ENCODE results near the gene ATP2C1. TPM values are rescaled to one million over a fixed set of nuclear protein-coding genes. Genes with fewer than 3 reads are reported as not detected.

The ATP2C1 gene
- total and polyA plus RNA-seq, 2 donors (not counting 3 experiments of a cell fraction or from before 2014, with no cell fraction given): 50.1 to 73.3 TPM

- H3K36me3 ChIP-seq (ENCODE audit: control insufficient read depth in 2 of 2, extremely low read depth in 1 of 2, insufficient read depth in 2 of 2, low read length in 2 of 2): no peaks in the 10 kb centered on the region
- TF ChIP-seq MAX (IDR thresholded peaks at IDR 0.05; ENCODE audit: insufficient read depth, insufficient read length) (no peak), GATA2 (IDR thresholded peaks at IDR 0.05; ENCODE audit: insufficient read depth, insufficient read length, low read depth, low read length) (no peak), MYC (IDR thresholded peaks at IDR 0.05; ENCODE audit: low read depth, low read length) (no peak), EZH2 (IDR thresholded peaks at IDR 0.05; ENCODE audit: borderline replicate concordance, low read depth, low read length, severe bottlenecking) (no peak), JUN (IDR thresholded peaks at IDR 0.05; ENCODE audit: borderline replicate concordance, insufficient read depth, insufficient read length, low read depth) (no peak), POLR2AphosphoS5 (IDR thresholded peaks at IDR 0.05; ENCODE audit: insufficient read depth, low read depth, low read length) (no peak), POLR2A (IDR thresholded peaks at IDR 0.05; ENCODE audit: low read depth, low read length) (no peak), CTCF (IDR thresholded peaks at IDR 0.05; ENCODE audit: extremely low read depth in 1 of 2, insufficient read depth in 1 of 2, low read depth in 1 of 2, low read length in 2 of 2) (no peak), FOS (IDR thresholded peaks at IDR 0.05; ENCODE audit: borderline replicate concordance, insufficient read depth, low read length) (no peak)
- dilution Hi-C loops (cut with MboI; ENCODE audit: extremely low pct_ligation_motif_present, low sequenced_read_pairs) (no loop called here), intact Hi-C loops (cut with micrococcal nuclease) (no loop called here)
- H2AFZ ChIP-seq (ENCODE audit: low read depth, low read length): no peak overlapping the region
- H4K20me1 ChIP-seq (replicated peaks; ENCODE audit: control insufficient read depth, extremely low read depth, insufficient read depth, low read length): peaks cover 3% of the 10 kb centered on the region
- H3K9me3 ChIP-seq (replicated peaks; ENCODE audit: control insufficient read depth, insufficient read depth, low read length): no peaks in the 10 kb centered on the region
- FAIRE-seq (no peak), DNase-seq (ENCODE audit: low read depth, low spot score) (no peak)
- H3K4me3 ChIP-seq (replicated peaks in 1 of 3; ENCODE audit: insufficient read depth in 1 of 3, low read depth in 1 of 3, low read length in 3 of 3): no peak overlapping the region
- no TSS peak for BruUV-seq (replicated peaks)
- peaks cover 3% of the 10 kb centered on the region for H3K9me1 ChIP-seq (replicated peaks; ENCODE audit: control insufficient read depth, extremely low read depth, insufficient read depth, low read length)
- no peak overlapping the region for H3K9ac ChIP-seq (replicated peaks; ENCODE audit: extremely low read depth, insufficient read depth, low read length)
- no peaks in the 10 kb centered on the region for H3K27me3 ChIP-seq (ENCODE audit: control insufficient read depth in 2 of 2, insufficient read depth in 2 of 2, low read length in 2 of 2)
- no peaks in the 10 kb centered on the region for H3K4me1 ChIP-seq (ENCODE audit: control insufficient read depth, extremely low read depth, insufficient read depth, low read length)
- CTCF ChIA-PET: interaction anchor here (1.0 to 1.1 kb wide), 3 partner anchors 10 to 28 kb away, joined by 3 to 4 read pairs (median 3); no protein-coding TSS in a partner anchor
- no peak overlapping the region for H3K4me2 ChIP-seq (ENCODE audit: insufficient read depth, low read length)
- H3K27ac ChIP-seq (ENCODE audit: insufficient read depth, low read depth, low read length): no peak overlapping the region
- POLR2A ChIA-PET: no interaction called here
- peaks cover 61% of the 10 kb centered on the region for H3K79me2 ChIP-seq (ENCODE audit: control insufficient read depth, insufficient read depth, low read length)
Observed at GRCh38 chr3:130915567-130916292, 21.8 kb downstream of the ATP2C1 start.

All from endothelial cell of umbilical vein (primary cell).